Limb (tissue), 2 donors: Measurements from ENCODE around the gene TGIF2.
"Not testable (repeated sequence)": the region's sequence is repeated elsewhere in the genome, so short reads cannot be mapped to it uniquely, and the experiment has no call there.

Experiments used
- DNase-seq, 2 donors: peaks; one replicate each; pipeline ENCODE4 v3.0.0-alpha.2; 2016; ENCODE audit errors: extremely low spot score in 2 of 2

TGIF2 gene

DNA sequence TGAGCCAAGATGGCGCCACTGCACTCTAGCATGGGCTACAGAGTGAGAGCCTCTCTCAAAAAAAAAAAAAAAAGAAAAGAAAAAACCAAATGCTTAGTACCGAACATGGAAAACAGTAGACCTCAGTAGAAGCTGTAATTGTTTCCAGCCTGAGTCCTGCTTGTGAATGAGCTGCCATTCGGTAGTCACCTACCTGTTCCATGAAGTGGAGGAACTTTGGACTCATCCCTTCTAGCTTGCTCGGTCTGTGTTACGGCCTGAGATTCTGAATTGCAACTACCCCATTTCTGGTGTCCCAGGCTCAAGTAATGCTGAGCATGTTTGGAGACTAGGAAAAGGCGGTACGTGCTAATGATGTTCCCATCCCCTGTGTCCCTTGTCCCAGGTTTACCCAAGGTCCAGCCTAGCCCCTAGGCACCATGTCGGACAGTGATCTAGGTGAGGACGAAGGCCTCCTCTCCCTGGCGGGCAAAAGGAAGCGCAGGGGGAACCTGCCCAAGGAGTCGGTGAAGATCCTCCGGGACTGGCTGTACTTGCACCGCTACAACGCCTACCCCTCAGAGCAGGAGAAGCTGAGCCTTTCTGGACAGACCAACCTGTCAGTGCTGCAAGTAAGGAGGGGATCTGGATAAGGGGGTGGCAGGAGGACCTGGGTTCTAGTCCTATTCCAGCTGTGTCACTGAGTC is 5.1 kb downstream of the TGIF2 start:
- no peak for DNase-seq

DNA sequence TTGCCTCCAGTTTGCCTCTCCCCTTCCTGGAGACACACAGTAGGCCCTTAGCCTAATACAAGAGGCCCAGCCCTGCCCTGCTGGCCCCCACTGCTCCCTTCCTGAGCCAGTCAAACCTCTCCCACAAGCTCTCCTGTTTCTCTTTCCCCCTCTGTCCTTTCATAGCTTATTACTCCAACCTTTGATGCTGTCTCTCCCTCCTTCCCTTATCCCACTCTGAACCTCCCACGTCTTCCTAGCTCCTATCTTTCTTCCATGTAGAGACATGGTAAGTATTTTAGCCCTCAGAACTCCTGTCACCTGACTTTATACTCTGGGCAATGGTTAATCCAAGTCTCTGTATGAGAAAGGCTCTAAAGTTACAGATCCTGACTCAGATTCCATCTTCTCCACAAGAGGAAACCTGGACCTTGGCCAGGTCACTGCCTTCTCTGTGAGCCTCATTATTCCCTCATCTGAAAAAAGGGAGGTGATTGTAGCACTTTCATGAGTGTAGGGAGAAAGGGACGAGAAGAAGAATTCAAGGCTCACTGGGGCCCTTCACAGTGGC is 6.7 kb downstream of the TGIF2 start:
- no peak for DNase-seq

DNA sequence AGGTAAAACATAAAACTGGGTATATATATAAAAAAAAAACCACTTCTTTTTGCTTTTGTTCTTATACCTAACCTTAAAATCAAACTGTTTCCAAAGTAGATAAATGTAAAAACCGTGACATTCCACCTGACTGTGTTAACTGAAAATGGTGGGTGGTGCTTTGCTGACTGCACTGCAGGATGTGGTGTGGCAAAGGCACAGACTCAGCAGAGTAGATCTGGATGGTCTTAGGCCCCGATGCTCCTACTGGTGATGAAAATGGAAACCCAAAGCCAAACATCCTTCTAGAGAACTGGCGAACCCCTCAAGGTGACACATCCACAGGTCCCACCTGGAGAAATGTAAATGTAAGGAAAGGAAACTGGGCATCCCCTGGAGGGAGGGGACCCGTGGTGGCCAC is 8.9 kb downstream of the TGIF2 start:
- no peak for DNase-seq

DNA sequence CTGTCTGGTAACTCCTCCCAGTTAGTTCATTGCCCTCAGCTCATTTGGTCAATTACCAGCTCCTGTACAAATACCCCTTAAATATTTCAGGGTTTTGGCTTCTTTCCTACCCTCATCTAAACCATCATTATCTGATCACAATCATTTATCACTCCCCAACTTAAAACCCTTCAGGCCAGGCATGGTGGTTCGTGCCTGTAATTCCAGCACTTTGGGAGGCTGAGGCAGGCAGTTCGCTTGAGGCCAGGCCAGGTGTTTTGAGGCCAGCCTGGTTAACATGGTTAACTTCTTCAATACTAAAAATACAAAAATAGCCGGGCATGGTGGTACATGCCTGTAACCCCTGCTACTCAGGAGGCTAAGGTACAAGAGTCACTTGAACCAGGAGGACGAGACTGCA is 9.4 kb downstream of the TGIF2 start:
- DNase-seq = no peak

DNA sequence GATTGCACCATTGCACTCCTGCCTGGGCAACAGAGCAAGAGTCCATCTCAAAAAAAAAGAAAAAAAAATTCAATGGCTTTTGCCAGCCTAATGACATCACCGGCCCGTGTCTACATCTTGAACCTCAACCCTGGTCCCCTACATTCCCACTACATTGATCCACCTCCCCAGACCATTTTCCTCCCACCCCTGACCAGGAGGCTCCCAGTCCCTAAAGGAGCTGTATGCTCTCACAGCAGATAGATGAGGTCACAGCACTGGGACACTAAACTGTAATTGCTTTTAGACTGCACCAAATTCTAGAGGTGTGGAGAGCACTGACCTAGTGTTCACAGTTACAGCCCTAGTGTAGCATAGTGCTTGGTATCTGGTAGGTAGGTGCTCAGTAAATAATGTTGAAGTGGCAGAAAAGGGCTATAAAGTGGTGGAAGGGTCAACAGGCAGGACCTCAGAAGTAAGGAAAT is 10.7 kb downstream of the TGIF2 start:
- no peak for DNase-seq

DNA sequence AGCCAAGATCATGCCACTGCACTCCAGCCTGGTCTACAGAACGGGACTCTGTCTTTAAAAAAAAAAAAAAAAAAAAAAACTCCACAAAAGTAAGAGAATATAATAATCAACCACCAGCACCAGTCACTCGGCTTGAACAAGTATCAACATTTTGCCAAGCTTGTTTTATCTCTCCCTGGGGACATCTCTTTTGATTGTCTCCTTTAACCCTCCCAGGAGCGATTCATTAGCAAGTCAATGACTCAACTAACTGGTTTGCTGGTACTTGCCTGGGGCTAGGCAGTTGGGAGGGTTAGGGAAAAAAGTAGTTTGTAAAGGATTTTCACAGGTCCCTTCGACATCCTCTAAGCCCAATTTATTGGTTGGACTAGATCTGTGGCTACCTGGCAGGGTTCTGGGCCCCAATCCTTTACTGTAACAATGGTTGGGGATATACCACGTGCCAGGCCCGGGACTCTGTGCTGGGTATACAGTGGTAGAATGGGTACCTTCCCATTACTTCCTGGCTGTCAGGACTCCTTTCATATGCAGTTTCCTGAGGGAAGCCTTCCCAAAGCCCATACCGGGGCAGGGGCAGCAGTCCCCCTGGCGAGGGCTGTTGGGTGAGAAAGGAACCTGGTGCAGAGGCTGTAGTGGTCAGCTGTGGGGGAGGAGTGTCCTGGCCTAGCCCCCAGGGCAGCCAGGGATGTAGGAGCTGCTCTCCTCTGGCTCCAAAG is 12.2 kb downstream of the TGIF2 start:
- DNase-seq = no peak

DNA sequence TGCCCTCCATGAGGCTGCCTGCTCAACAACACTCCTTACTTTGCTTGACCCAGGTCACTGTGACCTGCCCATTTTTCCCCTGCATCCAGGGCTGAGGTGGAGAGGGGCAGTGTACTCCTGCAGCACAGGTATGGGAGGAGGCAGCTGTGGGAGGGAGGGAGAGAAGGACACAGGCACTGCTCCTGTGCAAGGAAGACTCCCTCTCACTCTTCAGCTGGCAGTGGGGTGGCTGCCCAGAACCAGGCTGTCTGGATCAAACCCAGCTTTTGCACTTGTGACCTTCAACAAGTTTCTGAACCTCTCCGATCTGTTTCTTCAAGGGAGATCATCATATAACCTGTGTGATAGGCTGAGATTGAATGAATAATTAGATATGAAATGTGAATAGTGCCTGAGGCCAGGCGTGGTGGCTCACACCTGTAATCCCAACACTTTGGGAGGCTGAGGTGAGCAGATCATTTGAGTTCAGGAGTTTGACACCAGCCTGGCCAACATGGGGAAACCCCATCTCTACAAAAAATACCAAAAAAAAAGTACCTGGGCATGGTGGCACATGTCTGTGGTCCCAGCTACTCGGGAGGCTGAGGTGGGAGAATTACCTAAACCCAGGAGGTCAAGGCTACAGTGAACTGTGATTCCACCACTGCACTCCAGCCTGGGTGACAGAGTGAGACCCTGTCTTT is 14.1 kb downstream of the TGIF2 start:
- DNase-seq = no peak

DNA sequence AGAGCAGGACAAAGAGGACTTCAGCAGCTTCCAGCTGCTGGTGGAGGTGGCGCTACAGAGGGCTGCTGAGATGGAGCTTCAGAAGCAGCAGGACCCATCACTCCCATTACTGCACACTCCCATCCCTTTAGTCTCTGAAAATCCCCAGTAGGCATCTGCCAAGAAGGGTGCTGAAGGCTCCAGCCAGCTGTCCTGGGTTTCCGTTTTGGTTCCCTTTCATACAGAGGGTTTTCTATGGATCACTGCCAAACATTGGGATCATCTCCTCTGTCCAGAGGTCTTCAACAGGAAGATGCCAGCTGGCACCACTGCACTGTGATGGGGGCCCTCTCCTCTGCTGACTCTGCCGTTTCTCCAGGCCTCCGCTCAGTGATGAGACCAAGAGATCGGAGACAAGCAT is 17.9 kb downstream of the TGIF2 start:
- DNase-seq = no peak

DNA sequence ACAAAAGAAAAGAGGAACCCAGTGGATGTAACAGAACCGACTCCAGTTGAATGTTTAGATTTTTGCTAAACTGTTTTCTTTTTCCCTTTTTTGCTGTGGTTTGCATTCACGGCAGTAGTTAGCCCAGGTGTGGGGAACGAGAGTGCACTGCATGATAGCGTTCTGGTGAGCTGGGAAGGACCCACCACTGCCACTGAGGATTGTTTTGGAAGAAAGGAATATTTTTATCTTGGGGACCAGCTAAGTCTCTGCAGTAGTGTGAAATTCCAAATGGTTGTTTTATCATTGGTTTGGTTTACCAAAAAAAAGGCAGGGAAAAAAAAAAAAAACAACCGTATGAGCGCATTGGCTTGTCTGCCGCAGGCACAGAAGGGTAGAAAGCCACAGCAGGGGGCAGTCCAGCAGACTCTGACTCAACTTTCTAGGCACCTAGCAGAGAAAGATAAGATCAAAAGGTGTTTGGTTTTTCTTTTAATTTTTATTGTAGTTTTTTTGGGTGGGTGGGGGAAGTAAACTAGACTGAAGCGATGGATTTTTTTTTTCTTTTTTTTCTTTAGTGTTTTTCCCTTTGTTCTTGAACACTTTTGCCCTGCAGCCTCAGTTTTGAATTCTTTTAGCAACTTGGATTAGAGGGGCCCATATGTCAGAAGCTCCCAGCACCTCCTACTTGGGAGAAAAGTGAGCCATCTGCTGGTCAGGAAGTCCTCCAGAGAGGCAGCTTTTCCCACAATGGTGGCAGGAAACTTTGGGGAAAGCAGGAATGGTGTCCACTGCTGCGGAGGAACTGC is 18.7 kb downstream of the TGIF2 start:
- peak in 1 of 2 donors; percentile 26 for DNase-seq

DNA sequence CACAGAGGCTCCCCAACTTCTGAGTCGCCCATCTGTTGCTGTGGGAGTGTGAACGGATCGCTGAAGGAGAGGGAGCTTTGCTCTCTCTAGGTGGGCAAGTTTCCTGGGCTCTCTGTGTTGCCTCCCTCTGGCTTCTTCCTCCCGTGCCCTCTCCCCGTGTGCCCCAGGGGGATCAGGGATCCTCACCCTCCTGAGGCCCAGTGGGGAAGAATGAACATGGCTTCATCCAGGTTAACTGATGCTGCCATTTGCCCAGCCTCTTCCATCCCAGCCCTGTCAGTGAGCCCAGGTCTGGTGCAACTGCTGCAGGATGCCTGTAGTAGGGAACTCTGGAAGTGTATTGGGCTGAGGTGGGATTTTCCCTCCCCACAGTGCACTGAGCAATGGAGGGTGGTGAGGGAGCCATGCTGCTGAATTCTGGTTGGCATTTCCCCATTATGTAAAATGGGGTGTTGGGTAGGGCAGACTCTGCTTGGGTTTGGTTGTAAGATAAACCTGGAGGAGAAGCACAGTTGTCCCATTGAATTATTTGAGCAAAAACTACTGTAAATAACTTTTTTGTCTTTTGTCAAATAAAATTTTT is 20.0 kb downstream of the TGIF2 start:
- no peak for DNase-seq

DNA sequence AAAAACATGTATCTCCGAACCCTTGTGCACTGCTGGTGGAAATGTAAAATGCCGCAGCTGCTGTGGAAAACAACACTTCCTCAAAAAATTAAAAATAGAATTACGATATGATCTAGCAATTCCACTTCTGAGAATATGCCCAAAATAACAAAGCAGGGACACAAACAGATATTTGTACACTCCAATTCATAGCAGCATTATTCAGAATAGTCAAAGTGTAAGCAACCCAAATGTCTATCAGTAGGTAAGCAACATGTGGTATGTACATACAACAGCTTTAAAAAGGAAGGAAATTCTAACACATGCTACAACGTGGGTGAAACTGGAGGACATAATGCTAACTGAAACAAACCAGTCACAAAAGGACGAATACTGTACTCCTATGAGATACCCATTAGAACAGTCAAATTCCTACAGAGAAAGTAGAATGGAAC is 26.5 kb downstream of the TGIF2 start:
- no peak for DNase-seq

DNA sequence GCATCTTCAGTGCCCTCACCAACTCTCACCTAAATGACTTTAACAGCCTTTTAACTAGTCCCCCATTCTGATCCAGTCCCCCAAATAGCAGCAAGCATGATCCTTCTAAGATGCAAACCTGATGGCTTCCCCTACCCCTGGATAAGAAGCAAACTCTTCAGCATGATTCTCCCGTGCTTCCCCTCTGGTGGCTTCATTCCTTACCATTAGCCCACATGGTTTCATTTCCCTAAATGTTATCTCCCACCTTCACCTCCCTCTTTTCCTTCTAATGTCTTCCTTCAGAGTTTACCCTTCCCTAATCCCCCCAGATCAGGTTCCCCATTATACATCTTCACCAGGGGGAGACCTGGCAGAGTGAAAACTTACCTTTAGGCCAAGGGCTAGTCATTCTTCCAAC is 28.1 kb downstream of the TGIF2 start:
- DNase-seq = no peak

DNA sequence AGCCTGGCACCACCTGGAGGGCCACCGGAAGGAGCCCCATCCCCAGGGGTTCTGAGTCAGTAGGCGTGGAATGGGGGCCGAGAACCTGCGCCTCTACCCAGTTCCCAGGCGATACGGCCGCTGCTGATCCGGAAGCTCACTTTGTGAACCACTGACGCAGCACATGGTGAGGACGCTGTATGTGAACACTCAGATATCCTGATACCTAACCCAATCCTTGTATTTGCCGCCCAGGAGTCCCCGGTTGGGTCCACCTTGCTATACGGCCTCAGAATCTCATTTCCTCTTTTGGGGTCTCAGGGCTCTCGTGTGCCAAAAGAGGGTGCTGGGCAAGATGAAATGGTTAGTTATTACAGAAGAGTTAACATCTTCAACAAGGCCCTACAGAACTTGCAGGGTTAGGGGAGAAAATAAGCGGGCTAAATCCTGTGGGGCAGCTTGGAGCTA is 31.6 kb downstream of the TGIF2 start:
- no peak for DNase-seq

DNA sequence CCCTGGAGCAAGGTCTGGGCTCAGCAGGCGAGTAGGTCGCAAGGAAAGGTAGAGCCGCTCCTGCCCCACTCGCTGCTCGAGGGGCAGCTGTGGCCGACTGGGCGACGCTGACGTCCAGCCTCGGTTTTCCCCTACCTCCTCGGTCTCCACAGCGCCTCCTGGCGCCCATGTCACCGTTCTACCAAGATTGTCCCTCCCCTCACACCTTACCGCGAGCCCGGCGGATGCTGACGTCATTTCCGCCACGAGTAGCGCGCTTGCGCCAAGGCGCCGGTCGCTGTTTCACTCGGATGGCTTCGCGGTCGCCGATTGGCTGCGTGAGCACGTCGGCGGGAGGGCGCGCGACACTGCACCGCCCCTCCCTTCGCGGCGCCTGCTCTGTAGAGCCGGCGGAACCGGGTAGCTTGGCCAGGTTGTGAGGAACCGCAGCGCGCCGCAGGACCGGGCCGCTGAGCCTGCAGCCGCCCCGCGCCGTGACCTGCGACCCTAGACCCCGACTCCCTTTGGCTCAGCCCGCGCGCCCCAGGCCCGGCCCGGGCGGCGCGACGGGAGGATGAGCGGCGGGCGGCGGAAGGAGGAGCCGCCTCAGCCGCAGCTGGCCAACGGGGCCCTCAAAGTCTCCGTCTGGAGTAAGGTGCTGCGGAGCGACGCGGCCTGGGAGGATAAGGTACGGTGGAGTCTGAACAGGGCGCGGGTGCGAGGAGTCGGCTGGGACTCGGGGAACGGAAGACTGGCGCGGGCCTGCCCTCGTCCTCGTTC is 32.2 kb downstream of the TGIF2 start, which contains the start of gene RAB5IF:
Gene RAB5IF (plus strand): TSS at position 381 of the 759 bp plus-strand sequence. CDS start 173 bp downstream, at position 554.
- DNase-seq = peak; percentile 98 to 99

DNA sequence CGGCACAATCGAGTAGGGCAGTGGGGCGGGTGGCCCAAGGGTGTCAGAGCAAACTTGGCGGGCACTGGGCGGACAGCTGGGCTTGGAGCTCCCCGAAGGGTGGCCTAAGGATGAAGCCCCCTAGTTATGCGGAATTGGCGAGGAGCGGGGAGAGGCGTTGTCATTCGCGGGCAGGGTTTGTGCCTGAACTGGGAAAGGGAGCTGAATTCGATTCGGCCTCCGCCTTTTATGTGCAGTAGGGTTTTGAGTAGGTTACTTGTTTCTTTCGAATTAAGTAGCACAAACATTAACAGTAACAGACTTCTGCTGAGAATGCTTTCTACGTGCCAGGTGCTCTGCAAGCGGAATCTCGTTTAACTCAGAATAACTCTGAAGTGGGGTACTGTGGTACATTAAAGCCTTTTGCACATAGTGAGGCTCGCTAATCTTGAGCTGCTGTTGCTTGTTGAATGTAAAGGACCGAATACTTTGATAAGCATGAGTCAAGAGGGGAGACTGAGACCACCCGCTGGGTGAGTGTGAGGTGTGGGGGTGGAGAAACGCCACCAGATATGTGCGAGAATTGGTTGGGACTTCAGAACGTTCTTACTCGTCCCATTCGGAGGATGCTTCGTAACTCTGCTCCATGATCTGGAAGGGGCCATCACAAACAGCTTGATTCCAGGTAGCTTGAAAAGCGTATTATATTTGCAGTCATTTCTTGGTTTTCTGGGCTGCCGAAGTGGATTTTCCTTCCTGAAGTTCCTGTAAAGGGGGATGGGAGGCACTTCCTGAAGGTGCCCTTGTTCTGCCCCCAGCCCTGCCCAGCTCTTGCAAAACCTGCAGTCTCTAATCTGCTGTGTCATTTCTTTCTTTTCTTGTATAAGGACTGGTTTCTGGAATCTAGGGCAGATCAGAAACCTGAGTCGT is 33.0 kb downstream of the TGIF2 start:
- DNase-seq = no peak

DNA sequence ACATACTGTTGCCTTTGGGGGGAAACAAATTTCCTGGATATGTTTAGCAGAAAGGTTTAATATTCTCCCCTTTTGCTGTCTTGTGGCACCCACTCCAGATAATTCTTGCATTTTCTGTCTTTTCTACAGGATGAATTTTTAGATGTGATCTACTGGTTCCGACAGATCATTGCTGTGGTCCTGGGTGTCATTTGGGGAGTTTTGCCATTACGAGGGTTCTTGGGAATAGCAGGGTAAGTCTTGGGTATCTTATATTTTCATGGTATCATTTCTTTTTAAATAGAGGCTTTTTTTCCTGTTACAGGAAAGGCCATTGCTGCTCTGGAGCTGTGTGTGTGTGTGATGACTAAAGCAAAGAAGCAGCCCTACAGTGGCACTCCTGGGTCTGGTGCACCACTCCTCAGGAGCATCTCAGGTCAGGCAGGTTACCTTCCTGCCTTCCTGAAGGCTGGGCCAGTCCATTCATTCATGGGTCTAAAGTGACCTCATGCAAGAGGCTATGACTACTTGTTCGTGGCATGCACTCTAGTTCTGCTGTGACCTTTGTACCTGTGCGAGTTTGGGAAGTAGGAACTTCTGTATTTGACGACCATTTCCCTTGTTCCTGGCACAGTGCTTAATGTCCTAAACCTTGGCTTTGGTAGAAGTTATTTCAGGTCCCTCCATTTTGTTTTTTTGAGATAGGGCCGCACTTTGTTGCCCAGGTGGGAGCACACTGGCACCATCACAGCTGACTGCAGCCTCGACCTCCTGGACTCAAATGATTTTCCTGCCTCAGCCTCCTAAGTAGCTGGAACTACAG is 34.4 kb downstream of the TGIF2 start:
- no peak for DNase-seq

DNA sequence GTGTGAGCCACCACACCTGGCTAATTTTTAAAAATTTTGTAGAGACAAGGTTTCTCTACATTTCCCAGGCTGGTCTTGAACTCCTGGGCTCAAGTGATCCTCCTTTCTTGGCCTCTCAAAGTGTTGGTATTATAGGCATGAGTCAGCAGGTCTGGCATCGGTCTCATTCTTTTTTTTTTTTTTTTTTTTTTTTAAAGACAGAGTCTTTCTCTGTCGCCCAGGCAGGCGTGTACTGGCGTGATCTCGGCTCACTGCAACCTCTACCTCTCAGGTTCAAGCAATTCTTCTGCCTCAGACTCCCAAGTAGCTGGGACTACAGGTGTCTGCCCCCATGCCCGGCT is 35.0 kb downstream of the TGIF2 start:
- DNase-seq = not testable (repeated sequence)

DNA sequence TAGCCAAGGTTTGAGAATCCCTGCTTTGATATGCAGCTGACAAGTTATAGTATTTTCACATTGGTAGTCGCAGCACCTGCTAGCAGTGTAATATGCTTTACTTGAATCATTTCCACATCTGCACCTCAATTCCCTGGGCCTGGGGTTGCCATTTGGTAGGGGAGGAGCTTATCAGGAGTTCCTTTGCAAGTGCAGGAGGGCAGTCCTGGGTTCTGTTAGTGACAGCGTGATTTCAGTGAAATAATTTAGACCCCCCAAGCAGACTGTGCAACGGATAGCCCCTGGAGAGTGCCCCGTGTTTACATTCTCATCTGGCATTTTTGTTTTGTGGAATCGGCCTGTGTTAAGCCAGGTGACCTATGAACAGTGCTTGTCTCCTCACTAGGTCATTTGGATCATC is 38.2 kb downstream of the TGIF2 start:
- no peak for DNase-seq
